Cerebellar cortex (tissue), 1 donor: ENCODE results near the gene PIK3C2A.
"Not testable (repeated sequence)": the region's sequence is repeated elsewhere in the genome, so short reads cannot be mapped to it uniquely, and the experiment has no call there.

Experiments
- DNase-seq: peaks from one replicate; pipeline ENCODE4 v3.0.0-alpha.2; 2015; ENCODE audit warnings: low spot score

PIK3C2A gene, protein sequence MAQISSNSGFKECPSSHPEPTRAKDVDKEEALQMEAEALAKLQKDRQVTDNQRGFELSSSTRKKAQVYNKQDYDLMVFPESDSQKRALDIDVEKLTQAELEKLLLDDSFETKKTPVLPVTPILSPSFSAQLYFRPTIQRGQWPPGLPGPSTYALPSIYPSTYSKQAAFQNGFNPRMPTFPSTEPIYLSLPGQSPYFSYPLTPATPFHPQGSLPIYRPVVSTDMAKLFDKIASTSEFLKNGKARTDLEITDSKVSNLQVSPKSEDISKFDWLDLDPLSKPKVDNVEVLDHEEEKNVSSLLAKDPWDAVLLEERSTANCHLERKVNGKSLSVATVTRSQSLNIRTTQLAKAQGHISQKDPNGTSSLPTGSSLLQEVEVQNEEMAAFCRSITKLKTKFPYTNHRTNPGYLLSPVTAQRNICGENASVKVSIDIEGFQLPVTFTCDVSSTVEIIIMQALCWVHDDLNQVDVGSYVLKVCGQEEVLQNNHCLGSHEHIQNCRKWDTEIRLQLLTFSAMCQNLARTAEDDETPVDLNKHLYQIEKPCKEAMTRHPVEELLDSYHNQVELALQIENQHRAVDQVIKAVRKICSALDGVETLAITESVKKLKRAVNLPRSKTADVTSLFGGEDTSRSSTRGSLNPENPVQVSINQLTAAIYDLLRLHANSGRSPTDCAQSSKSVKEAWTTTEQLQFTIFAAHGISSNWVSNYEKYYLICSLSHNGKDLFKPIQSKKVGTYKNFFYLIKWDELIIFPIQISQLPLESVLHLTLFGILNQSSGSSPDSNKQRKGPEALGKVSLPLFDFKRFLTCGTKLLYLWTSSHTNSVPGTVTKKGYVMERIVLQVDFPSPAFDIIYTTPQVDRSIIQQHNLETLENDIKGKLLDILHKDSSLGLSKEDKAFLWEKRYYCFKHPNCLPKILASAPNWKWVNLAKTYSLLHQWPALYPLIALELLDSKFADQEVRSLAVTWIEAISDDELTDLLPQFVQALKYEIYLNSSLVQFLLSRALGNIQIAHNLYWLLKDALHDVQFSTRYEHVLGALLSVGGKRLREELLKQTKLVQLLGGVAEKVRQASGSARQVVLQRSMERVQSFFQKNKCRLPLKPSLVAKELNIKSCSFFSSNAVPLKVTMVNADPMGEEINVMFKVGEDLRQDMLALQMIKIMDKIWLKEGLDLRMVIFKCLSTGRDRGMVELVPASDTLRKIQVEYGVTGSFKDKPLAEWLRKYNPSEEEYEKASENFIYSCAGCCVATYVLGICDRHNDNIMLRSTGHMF (N-terminal part only)

DNA sequence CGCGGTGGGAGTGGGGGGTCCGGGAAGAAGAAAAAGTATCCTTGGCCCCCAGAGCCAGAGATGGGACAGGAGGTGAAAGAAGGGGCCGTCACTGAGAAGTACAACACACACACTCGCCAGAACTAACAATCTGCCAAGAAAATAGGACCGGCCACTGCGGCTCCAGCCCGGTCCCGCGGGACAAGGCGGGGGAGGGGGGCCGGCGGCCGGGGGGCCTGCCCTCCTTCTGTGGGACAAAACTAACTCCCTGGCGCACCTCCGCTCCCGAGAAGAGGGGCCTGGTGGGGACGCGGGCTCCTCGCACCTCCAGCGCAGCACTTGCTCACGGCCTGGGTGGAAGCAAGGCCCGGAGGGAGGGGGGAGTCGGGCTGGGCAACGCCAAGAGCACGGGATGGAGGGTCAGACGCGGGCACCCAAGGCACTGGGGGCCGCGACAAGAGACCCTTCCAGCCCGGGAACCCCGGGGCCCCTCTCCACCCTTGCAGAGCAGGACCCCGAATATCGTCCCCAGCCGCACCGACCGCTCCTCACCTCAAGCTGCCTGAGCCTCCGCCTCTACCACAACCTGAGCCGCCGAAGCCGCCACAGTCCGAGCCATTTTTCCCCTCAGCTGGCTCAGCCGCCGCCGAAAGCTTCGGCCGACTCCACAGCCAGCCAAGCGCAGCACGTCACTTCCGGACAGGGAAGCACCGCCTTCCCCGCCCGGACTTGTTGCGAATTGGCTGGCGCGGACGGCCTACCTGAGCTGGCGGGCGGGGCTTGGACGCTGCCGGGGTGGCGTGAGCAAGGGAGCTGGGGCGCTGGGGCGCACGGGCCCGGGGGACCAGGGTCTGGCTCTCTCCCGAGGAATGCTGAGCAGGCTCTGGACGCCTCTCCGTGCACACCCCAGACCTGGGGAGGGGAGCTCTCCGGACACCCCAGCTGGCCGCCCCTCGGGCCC lies at the start of gene PIK3C2A:
PIK3C2A (minus strand) TSS at position 670 of the 940 bp plus-strand sequence. CDS start 38,245 bp downstream, outside the sequence.
- DNase-seq = peak; percentile 97

DNA sequence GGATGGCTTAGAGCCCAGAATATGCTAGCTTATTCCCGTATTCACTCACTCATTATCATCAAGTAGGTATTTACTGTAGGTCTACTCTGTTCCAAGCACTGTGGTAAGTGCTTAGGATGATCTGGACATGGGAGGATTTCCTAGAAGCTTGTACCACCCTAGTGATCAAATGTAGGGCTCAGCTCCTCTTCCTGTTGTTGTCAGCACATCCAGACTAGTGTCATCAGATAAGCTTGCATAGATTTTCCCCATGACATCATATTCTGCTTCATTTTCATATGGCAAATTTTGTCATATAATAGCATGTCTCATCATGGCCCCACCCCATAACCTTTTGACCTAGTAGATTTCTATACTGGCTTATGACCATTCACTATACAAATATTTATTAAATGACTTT lies 49.4 kb upstream of the PIK3C2A start:
- no peak for DNase-seq

DNA sequence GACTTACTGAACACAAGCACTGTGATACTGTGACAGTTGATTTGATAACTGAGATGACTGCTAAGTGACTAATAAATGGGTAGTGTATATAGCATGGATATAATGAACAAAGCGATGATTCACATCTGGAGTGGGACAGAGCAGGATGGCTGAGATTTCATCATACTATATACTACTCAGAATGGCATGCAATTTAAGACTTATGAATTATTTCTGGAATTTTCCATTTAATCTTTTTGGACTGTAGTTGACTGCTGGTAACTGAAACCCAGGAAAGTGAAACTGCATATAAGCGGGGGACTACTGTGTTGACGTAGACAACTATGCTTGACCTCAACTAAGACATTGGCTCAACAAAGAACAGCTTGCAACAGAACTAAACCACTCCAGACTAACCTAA lies 48.7 kb upstream of the PIK3C2A start:
- DNase-seq = no peak

DNA sequence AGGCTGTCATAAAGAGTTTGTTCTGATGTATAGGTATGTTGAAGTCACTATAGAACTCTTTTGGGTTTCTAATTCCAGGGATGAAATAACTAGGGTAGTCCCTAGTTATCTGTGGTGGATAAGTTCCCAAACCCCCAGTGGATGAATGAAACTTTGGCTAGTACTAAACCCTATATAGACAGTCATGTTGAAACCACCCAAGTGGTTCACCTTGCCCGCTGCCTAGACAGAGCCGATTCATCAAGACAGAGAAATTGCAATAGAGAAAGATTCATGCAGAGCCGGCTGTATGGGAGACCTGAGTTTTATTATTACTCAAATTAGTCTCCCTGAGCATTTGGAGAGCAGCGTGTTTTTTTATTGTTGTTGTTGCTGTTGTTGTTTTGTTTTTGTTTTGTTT lies 44.9 kb upstream of the PIK3C2A start:
- DNase-seq = no peak

DNA sequence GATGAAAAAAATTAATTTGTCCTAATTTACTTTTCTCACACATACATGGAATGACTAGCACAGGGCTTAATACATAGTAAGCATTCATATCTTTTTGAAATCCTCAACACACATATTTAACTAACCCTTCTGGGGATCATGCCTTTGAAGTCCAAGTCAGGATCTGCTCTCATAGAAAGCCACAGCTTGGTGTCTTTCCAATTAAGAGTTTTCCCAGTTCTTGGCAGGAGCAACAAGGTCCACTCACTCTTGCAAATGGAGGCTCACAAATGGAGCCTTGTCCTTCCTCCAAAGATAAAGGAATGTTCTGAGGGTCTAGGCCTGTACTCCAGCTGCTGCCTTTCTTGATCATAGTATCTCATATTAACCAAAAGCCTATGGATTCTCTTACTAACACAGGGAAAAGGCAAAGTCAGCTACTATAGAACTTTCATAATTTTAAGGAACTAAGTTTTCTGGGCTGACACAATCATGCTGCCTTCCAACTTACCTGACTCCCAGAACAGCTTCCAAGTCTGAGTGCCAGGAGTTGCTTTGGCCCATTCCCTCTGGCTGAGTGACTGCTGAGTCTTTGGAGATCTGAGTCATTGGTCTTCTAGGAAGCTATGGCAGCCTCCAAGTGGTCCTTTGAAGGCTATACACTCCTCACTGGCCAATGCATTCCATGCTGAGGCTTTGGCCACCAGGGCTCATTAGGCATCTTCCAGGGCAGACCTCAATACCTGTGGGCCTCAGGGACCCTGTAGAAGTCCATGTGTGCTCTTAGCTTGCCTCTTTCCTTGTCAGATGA lies 43.0 kb upstream of the PIK3C2A start:
- no peak for DNase-seq

DNA sequence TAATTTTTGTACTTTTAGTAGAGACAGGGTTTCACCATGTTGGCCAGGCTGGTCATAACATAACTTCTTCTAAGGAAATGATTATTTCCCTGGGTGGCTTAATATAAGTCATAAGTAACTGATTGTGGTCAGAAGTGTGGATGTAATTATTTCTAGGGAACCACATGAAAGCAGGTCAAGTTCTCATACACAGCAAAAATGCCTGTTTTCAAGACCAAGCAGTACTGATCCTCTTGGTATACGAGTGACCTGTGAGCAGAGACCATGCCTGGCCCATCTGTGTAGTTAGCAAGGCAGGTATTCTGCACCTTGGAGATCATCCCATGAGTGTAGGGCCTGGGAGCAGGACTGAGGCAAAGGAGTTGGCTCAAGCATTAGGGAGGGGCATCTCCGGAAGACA lies 36.3 kb upstream of the PIK3C2A start:
- DNase-seq = no peak

DNA sequence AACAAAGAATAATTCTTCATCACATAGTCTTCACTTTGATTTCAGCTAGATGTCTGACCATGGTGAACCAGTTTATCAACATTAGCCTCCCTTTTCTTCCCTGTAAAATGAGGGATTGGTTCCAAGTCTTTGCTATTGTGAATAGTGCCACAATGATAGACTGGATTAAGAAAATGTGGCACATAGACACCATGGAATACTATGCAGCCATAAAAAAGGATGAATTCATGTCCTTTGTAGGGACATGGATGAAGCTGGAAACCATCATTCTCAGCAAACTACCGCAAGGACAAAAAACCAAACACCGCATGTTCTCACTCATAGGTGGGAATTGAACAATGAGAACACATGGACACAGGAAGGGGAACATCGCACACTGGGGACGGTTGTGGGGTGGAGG lies 35.2 kb upstream of the PIK3C2A start:
- not testable (repeated sequence) for DNase-seq

DNA sequence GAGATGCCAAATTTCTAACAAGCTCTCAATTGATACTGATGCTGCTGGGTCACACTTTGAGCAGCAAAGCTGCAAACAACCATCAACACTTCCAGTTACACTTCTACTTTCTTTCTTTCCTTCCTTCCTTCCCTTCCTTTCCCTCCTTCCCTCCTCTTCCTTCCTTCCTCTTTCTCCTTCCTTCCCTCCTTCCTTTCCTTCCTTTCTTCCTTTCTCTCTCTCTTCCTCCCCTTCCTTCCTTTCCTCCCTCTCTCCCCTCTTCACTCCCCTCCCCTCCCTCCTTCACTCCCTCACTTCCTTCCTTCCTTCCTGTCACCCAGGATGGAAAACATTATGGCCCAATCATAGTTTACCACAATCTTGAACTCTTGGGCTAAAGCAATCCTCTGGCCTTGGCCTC lies 33.0 kb upstream of the PIK3C2A start:
- DNase-seq = no peak

DNA sequence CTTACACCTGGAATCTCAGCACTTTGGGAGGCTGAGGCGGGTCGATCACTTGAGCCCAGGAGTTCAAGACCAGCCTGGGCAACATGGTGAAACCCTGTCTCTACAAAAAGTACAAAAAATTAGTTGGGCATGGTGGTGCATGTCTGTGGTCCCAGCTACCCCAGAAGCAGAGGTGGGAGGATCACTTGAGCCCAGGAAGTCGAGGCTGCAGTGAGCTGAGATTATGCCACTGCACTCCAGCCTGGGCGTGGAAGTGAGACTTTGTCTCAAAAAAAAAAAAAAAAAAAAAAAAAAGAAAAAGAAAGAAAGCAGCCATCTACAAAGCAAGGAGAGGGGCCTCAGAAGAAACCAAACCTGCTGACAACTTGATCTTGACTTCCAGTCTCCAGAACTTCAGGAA lies 32.1 kb upstream of the PIK3C2A start:
- not testable (repeated sequence) for DNase-seq

DNA sequence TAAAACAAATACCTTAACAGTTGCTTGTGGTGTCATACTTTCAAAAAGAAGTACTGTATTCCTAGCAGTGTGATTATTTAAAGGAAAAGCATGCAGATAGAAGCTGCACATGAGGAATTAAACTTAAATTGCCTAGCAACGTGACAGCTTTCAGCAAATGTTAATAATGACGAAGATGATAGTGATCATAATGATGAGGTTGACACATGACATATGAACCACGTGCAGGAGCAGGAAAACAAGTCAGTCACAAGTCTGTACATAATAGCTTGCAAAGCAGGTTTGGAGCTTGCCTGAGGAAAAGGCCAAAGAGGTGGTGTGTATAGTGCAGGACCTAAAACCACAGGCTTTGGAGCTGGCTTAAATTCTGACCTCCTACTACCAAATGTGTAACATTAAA lies 30.6 kb upstream of the PIK3C2A start:
- DNase-seq = no peak

DNA sequence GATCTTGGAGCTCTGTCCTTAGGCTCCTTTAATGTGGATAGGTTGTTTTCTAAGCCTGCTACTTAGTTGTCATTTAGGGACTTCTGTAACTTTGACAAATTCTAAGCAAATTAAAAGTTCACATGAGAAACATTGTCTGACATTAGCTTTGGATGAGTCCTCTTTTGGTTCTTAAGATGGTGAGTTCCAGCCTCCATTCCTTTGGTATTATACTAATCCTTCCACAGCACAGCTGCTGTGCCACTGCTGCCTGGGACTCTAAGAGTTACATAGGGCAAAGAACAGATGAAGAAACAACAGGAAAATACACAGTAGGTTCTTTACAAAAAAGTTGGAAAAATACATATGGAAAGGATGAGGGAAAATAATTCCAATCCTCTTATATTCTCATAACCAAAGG lies 25.3 kb upstream of the PIK3C2A start:
- DNase-seq = no peak

DNA sequence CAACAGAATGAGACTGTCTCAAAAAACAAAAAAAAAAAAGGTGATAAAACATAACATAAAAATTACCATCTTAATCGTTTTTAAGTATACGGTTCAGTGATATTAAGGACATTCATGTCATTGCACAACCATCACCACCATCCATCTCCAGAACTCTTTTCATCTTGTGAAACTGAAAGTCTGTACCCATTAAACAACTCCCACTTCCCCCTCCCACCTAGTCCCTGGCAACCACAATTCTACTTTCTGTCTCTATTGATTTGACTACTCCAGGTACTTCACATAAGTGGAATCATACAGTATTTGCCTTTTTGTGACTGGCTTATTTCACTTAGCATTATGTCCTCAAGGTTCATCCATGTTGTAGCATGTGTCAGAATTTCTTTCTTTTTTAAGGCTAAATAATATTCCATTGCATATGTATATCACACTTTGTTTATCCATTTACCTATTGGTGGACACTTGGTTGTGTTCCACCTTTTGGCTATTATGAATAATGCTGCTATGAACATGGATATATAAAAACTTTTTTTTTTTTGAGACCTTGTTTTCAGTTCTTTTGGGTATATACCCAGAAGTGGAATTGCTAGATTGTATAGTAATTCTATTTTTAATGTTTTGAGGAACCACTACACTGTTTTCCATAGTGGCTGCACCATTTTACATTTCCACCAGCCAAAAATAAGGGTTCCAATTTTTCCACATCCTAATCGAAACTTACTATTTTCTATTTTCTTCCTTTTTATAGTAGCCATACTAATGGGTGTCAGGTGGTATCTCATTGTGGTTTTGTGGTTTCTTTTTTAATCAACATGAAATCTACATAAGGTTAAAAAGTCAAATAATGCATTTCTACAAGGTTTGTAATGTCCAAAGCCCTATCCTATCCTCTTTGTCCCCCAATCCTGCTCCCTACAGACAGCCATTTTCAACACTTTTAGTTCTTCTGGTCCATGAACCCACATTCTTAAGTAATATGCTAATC lies 23.4 kb upstream of the PIK3C2A start:
- DNase-seq = no peak

DNA sequence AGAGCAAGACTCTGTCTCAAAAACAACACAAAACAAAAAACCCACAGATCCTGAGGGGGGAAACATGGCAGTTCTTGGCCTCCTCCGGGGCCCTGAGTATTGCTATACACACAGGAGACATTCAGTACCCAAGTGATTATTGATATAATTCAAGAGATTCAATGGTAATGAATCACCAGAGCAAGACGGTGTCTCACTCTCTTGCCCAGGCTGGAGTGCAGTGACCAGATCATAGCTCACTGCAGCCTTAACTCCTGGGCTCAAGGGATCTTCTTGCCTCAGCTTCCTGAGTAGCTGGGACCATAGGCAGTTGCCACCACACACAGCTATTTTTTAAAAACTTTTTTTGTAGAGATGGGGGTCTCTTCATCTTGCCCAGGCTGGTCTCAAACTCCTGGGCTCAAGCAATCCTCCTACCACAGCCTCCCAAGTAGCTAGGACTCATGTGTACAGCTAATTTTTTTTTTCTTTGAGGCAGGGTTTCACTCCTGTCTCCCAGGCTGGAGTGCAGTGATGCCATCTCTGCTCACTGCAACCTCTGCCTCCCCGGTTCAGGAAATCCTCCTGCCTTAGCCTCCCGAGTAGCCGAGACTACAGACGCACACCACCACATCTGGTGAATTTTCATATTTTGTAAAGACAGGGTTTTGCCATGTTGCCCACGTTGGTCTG lies 21.8 kb upstream of the PIK3C2A start:
- no peak for DNase-seq

DNA sequence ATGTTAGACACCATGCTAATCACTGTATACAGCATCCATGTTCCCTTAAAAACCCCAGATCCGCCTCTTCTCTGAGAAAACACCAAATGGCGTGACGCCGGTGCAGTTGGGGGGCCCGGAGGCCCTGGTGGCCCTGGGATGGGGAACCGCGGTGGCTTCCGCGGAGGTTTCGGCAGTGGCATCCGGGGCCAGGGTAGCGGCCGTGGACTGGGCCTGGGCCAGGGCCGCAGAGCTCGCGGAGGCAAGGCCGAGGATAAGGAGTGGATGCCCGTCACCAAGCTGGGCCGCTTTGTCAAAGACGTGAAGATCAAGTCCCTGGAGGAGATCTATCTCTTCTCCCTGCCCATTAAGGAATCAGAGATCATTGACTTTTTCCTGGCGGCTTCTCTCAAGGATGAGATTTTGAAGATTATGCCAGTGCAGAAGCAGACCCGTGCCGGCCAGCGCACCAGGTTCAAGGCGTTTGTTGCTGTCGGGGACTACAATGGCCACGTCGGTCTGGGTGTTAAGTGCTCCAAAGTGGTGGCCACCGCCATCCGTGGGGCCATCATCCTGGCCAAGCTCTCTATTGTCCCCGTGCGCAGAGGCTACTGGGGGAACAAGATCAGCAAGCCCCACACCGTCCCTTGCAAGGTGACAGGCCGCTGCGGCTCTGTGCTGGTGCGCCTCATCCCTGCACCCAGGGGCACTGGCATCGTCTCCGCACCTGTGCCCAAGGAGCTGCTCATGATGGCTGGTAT lies 20.6 kb upstream of the PIK3C2A start:
- DNase-seq = not testable (repeated sequence)

DNA sequence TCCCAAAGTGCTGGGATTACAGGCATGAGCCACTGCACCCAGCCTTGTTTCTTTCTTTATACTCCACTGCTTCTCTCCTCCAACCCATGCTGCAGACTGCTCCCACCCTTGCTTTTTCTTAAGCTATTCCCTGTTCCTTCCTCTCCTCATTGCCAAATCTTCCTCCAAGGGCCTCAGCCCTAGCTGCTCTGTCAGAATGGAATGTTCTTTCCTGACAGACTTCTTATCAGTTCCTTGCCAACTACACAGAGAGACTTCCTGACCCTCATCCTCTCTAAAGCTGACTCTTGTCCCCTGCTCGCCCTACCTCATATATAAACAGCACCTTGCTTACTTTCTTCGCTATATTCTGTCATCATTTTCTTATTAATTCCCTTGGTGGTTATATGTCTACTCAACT lies 16.9 kb upstream of the PIK3C2A start:
- no peak for DNase-seq

DNA sequence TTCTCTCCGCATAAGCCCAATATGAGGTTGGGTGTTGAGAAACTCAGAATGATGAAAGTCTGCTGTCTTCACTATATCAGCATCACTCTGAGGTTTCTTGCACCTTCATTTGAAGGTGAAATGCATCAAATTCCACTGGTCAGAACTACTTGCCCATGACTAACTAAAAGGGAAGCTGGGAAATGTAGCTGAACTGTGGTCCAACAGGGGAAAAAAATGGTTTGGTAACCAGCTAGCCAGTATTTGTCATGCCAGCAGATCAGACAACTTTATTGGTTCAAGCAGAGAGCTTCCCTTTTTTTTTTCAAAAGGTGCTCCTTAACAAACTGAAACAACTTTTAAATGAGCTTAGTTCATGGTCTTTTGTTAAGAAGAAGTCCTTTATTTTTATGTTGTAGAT lies 14.2 kb upstream of the PIK3C2A start:
- no peak for DNase-seq

DNA sequence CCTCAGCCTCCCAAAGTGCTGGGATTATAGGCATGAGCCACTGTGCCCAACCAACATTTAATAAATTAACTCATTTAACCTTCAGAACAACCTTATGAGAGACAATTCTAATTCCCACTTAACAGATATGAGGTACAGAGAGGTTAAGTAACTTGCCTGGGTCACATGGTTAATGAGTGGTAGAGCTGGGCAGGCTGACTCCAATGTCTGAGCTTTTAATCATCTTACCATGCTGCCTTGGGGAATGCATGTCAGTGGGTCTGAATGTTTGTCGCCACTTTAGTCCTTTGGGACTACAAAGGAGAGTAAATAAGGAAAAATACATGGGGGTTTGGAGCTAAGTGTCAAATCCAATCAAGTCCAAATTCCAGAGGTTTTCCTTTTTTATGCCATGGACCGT lies 11.2 kb upstream of the PIK3C2A start:
- no peak for DNase-seq

DNA sequence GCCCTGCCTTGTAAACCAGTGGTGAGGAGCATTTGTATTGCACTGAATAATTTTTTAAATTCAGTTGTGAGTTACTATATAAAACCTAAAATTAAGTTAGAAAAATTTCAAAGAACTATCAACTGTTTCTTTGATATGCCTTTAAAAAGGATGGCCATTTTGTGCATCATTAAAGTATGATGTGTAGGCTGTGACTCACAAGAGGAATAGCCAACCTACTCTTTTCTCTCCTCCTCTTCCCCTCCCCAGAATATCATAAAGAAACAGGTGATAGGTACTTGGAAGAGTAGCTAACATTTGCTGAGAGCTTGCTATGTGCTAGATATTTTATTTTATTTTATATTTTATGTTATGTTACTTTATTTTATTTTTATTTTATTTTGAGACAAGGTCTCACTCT lies 10.6 kb upstream of the PIK3C2A start:
- no peak for DNase-seq
